CD4-positive, alpha-beta T cell (primary cell): Measurements from ENCODE around the gene ZNF154. TPM values are rescaled to one million over a fixed set of nuclear protein-coding genes. Genes with fewer than 3 reads are reported as not detected.

Experiments
- ATAC-seq: fragments of 200-7000 bp; cut with Tn5 transposase; one replicate; pipeline ENCODE4 v1.10.0; 2022; ENCODE audit warnings: mild to moderate bottlenecking; ENCODE audit not compliant: poor library complexity
- CTCF ChIA-PET: fragments of 350-600 bp; sonication (Branson Sonifier 250); formaldehyde crosslinking; loops from one replicate; lab custom pipeline; 2021; ENCODE audit warnings: antibody characterized with exemption, inconsistent platforms; lab: Charles Lee
- POLR2A ChIA-PET: fragments of 350-600 bp; sonication (Branson Sonifier 250); formaldehyde crosslinking; loops from one replicate; lab custom pipeline; 2021; ENCODE audit warnings: antibody characterized with exemption, inconsistent platforms; lab: Charles Lee
- DNase-seq, 14 experiments: peaks; one replicate each; pipeline ENCODE4 v3.0.0-alpha.2; 2013 to 2020; ENCODE audit warnings: mixed read lengths in 2 of 14
- H3K27ac ChIP-seq, 2 donors: one replicate each; pipeline versions ENCODE4 v1.5.1 to v1.7.0; 2013; ENCODE audit warnings: low read length in 2 of 2, low read depth in 1 of 2, mild to moderate bottlenecking in 1 of 2
- H3K27me3 ChIP-seq, 2 experiments: 1 replicate in 1 of 2; 2 replicates in 1 of 2; pipeline versions ENCODE4 v1.6.1 to v1.7.0; 2013; ENCODE audit warnings: low read length in 2 of 2, control low read depth in 1 of 2, mild to moderate bottlenecking in 1 of 2, moderate library complexity in 1 of 2; ENCODE audit not compliant: insufficient read depth in 2 of 2, control insufficient read depth in 1 of 2
- H3K36me3 ChIP-seq: one replicate; pipeline ENCODE4 v1.6.1; 2013; ENCODE audit warnings: low read length, control low read depth; ENCODE audit not compliant: insufficient read depth
- H3K4me1 ChIP-seq: one replicate; pipeline ENCODE4 v1.6.1; 2013; ENCODE audit warnings: low read length, control low read depth; ENCODE audit not compliant: insufficient read depth
- H3K4me3 ChIP-seq: one replicate; pipeline ENCODE4 v1.5.1; 2013; ENCODE audit warnings: mild to moderate bottlenecking, low read length, moderate library complexity
- H3K9me3 ChIP-seq, 2 experiments: 1 replicate in 1 of 2; 2 replicates in 1 of 2; pipeline versions ENCODE4 v1.6.1 to v1.7.0; 2013; ENCODE audit warnings: low read length in 2 of 2, mild to moderate bottlenecking in 2 of 2, control low read depth in 1 of 2, moderate library complexity in 1 of 2; ENCODE audit not compliant: control insufficient read depth in 1 of 2, insufficient read depth in 1 of 2
- H3K27ac Mint-ChIP-seq: one replicate; pipeline ENCODE4 v1.8.0; 2020; ENCODE audit warnings: mixed read lengths
- H3K27me3 Mint-ChIP-seq: one replicate; pipeline ENCODE4 v1.8.0; 2021; ENCODE audit warnings: mixed read lengths
- H3K36me3 Mint-ChIP-seq: one replicate; pipeline ENCODE4 v1.8.0; 2021; ENCODE audit warnings: low read depth, mixed read lengths
- H3K4me1 Mint-ChIP-seq: one replicate; pipeline ENCODE4 v1.8.0; 2021; ENCODE audit warnings: low read depth, mixed read lengths
- H3K4me3 Mint-ChIP-seq: one replicate; pipeline ENCODE4 v1.8.0; 2020; ENCODE audit warnings: mild to moderate bottlenecking, mixed read lengths
- H3K9me3 Mint-ChIP-seq: one replicate; pipeline ENCODE4 v1.8.0; 2020; ENCODE audit warnings: mixed read lengths
- CTCF ChIP-seq: fragments of 200-600 bp; IDR thresholded peaks from one replicate; pipeline ENCODE4 v1.8.0; 2022; ENCODE audit warnings: antibody characterized with exemption, mild to moderate bottlenecking
- intact Hi-C, 2 experiments: fragments of 100-400 bp; cut with DNase I in 1 of 2; cut with micrococcal nuclease in 1 of 2; formaldehyde crosslinking; loops; one replicate each; pipeline versions ENCODE4 v1.15.1 to v1.9.0; 2023 to 2025; cut with DNase I, micrococcal nuclease
- total RNA-seq, 174 experiments: library from RNA in 2 of 174; stranded (reverse) in 2 of 174; gene quantifications; one replicate each; pipeline ENCODE4 v1.2.3 and lab custom pipeline; 2021 to 2026

ZNF154 gene
- total RNA-seq, 2 experiments from 2014 or later, result 16.9 to 18.0 TPM

- ATAC-seq, result no peak
- no peaks in the 10 kb centered on the region for H3K27me3 Mint-ChIP-seq
- H3K4me1 Mint-ChIP-seq, result peaks cover 6% of the 10 kb centered on the region
- H3K9me3 Mint-ChIP-seq, result peaks cover 28% of the 10 kb centered on the region
- Histone ChIP-seq H3K9me3 (peaks cover 57 to 67% of the 10 kb centered on the region in 2 experiments), H3K4me1 (no peaks in the 10 kb centered on the region), H3K4me3 (no peak overlapping the region), H3K27me3 (no peaks in the 10 kb centered on the region), H3K36me3 (peaks cover 38% of the 10 kb centered on the region), H3K27ac (no peak overlapping the region)
- ChIA-PET POLR2A (no interaction called here), CTCF (no interaction called here)
- H3K4me3 Mint-ChIP-seq, result no peak overlapping the region
- DNase-seq, result no peak
- no peak for TF ChIP-seq CTCF
- no peak overlapping the region for H3K27ac Mint-ChIP-seq
- intact Hi-C loops, result loop anchor here (10.0 kb wide), 2 partner anchors 106 to 284 kb away; partner anchors contain the start of genes ZNF134 (in 1 of the 2) and ZNF606 (in 1 of the 2)
- peaks cover 83% of the 10 kb centered on the region for H3K36me3 Mint-ChIP-seq
Measured at GRCh38 chr19:57720878-57721277, 11.9 kb upstream of the ZNF154 start.

GRCh38 chr19:57719901-57720519 is 11.0 kb upstream of the ZNF154 start:
- Histone ChIP-seq H3K27me3 (no peaks in the 10 kb centered on the region), H3K4me1 (no peaks in the 10 kb centered on the region), H3K36me3 (peaks cover 38% of the 10 kb centered on the region), H3K4me3 (no peak overlapping the region), H3K9me3 (peaks cover 52 to 72% of the 10 kb centered on the region in 2 experiments), H3K27ac (no peak overlapping the region)
- H3K27ac Mint-ChIP-seq, result no peak overlapping the region
- intact Hi-C loops, result loop anchor here (10.0 kb wide), 2 partner anchors 105 to 285 kb away; partner anchors contain the start of genes ZNF134 (in 1 of the 2) and ZNF606 (in 1 of the 2)
- H3K4me3 Mint-ChIP-seq, result no peak overlapping the region
- H3K36me3 Mint-ChIP-seq, result peaks cover 86% of the 10 kb centered on the region
- ChIA-PET CTCF (no interaction called here), POLR2A (interaction anchor here (0.5 kb wide), 1 partner anchor 42 kb away, joined by 4 read pairs; no protein-coding TSS in a partner anchor)
- H3K27me3 Mint-ChIP-seq, result no peaks in the 10 kb centered on the region
- H3K4me1 Mint-ChIP-seq, result peaks cover 5% of the 10 kb centered on the region
- H3K9me3 Mint-ChIP-seq, result peaks cover 28% of the 10 kb centered on the region
- TF ChIP-seq CTCF, result no peak
- ATAC-seq (no peak), DNase-seq (no peak)

- H3K4me1 ChIP-seq, result no peaks in the 10 kb centered on the region
- H3K27me3 ChIP-seq, result no peaks in the 10 kb centered on the region
- Mint-ChIP-seq H3K9me3 (peaks cover 31% of the 10 kb centered on the region), H3K36me3 (peaks cover 86% of the 10 kb centered on the region), H3K4me1 (no peaks in the 10 kb centered on the region), H3K27me3 (no peaks in the 10 kb centered on the region), H3K4me3 (no peak overlapping the region), H3K27ac (no peak overlapping the region)
- intact Hi-C loops, result no loop called here
- ChIA-PET CTCF (no interaction called here), POLR2A (no interaction called here)
- ATAC-seq, result no peak
- H3K36me3 ChIP-seq, result peaks cover 41% of the 10 kb centered on the region
- DNase-seq, result no peak
- H3K27ac ChIP-seq, result no peak overlapping the region
- no peak for TF ChIP-seq CTCF
- H3K9me3 ChIP-seq, result peaks cover 48 to 77% of the 10 kb centered on the region in 2 experiments
- no peak overlapping the region for H3K4me3 ChIP-seq
Measured at GRCh38 chr19:57719424-57719823, 10.4 kb upstream of the ZNF154 start.
